Endothelial cell of umbilical vein (primary cell): ENCODE data around the gene COX7A1. TPM values are rescaled to one million over a fixed set of nuclear protein-coding genes. Genes with fewer than 3 reads are reported as not detected.

Source experiments
- BruUV-seq: library from RNA; stranded (reverse); fragments of 400-500 nt; replicated peaks from 2 replicates; lab custom pipeline; 2021; lab: Mats Ljungman, UMichigan
- CTCF ChIA-PET: fragments of 300-600, 350-600 bp; sonication (Branson Sonifier 250); formaldehyde crosslinking; loops from one replicate; lab custom pipeline; 2021; ENCODE audit warnings: antibody characterized with exemption, inconsistent platforms; lab: Charles Lee
- POLR2A ChIA-PET: fragments of 300-600, 350-600 bp; sonication (Branson Sonifier 250); formaldehyde crosslinking; loops from one replicate; lab custom pipeline; 2021; ENCODE audit warnings: antibody characterized with exemption, inconsistent platforms; lab: Charles Lee
- DNase-seq: peaks from one replicate; pipeline ENCODE4 v3.0.0-alpha.2; 2011; ENCODE audit warnings: low read depth, low spot score
- FAIRE-seq: peaks from 2 replicates; lab custom pipeline; 2011; peaks lifted over from hg19 to GRCh38; lab: Jason Lieb, UNC
- H2AFZ ChIP-seq: 2 replicates; pipeline ENCODE4 v1.6.0; 2012; ENCODE audit warnings: low read depth, low read length, control low read depth, inconsistent platforms
- H3K27ac ChIP-seq: 2 replicates; pipeline ENCODE4 v1.5.1; 2011; ENCODE audit warnings: low read depth, mild to moderate bottlenecking, control low read depth, low read length, moderate library complexity; ENCODE audit not compliant: insufficient read depth
- H3K27me3 ChIP-seq, 2 experiments: 2 replicates each; pipeline versions ENCODE4 v1.6.0 to v1.6.1; 2011; ENCODE audit warnings: low read length in 2 of 2, mixed read lengths in 1 of 2; ENCODE audit not compliant: control insufficient read depth in 2 of 2, insufficient read depth in 2 of 2
- H3K36me3 ChIP-seq, 2 experiments: 2 replicates in 1 of 2; 3 replicates in 1 of 2; pipeline ENCODE4 v1.5.1; 2011; ENCODE audit warnings: low read length in 2 of 2, mild to moderate bottlenecking in 1 of 2, moderate library complexity in 1 of 2; ENCODE audit not compliant: control insufficient read depth in 2 of 2, insufficient read depth in 2 of 2; ENCODE audit errors: extremely low read depth in 1 of 2
- H3K4me1 ChIP-seq: 3 replicates; pipeline ENCODE4 v1.5.1; 2011; ENCODE audit warnings: mild to moderate bottlenecking, low read length; ENCODE audit not compliant: control insufficient read depth, insufficient read depth; ENCODE audit errors: extremely low read depth
- H3K4me2 ChIP-seq: 2 replicates; pipeline ENCODE4 v1.6.1; 2011; ENCODE audit warnings: low read length, control low read depth, mixed read lengths; ENCODE audit not compliant: insufficient read depth
- H3K4me3 ChIP-seq, 3 experiments: fragments of 200-600 bp in 1 of 3; sonication (generic), shearing (Covaris generic) in 1 of 3; replicated peaks in 1 of 3; 2 replicates each; pipeline ENCODE4 v1.5.1; 2011 to 2016; ENCODE audit warnings: control low read depth in 3 of 3, low read length in 3 of 3, mild to moderate bottlenecking in 2 of 3, inconsistent platforms in 1 of 3, low read depth in 1 of 3, moderate library complexity in 1 of 3; ENCODE audit not compliant: insufficient read depth in 1 of 3
- H3K79me2 ChIP-seq: 2 replicates; pipeline ENCODE4 v1.6.0; 2012; ENCODE audit warnings: low read length, inconsistent platforms; ENCODE audit not compliant: control insufficient read depth, insufficient read depth
- H3K9ac ChIP-seq: replicated peaks from 2 replicates; pipeline ENCODE3; 2011; ENCODE audit warnings: low read length, control low read depth; ENCODE audit not compliant: insufficient read depth; ENCODE audit errors: extremely low read depth
- H3K9me1 ChIP-seq: replicated peaks from 3 replicates; pipeline ENCODE4 v1.6.0; 2011; ENCODE audit warnings: mild to moderate bottlenecking, low read length; ENCODE audit not compliant: control insufficient read depth, insufficient read depth; ENCODE audit errors: extremely low read depth
- H3K9me3 ChIP-seq: replicated peaks from 2 replicates; pipeline ENCODE4 v1.5.1; 2012; ENCODE audit warnings: low read length, inconsistent platforms; ENCODE audit not compliant: control insufficient read depth, insufficient read depth
- H4K20me1 ChIP-seq: replicated peaks from 2 replicates; pipeline ENCODE3; 2011; ENCODE audit warnings: mild to moderate bottlenecking, low read length; ENCODE audit not compliant: control insufficient read depth, insufficient read depth; ENCODE audit errors: extremely low read depth
- EZH2 ChIP-seq: IDR thresholded peaks from 2 replicates; pipeline ENCODE4 v1.6.1; 2012; ENCODE audit warnings: borderline replicate concordance, low read depth, mild to moderate bottlenecking, moderate library complexity, low read length, inconsistent platforms; ENCODE audit not compliant: severe bottlenecking
- FOS ChIP-seq: IDR thresholded peaks from 2 replicates; pipeline ENCODE4 v1.6.1; 2011; ENCODE audit warnings: mild to moderate bottlenecking, low read length, moderate library complexity, borderline replicate concordance; ENCODE audit not compliant: insufficient read depth
- GATA2 ChIP-seq: IDR thresholded peaks from 2 replicates; pipeline ENCODE4 v1.7.0; 2011; ENCODE audit warnings: low read depth, mild to moderate bottlenecking, moderate library complexity, mixed read lengths, low read length; ENCODE audit not compliant: insufficient read length, insufficient read depth
- JUN ChIP-seq: IDR thresholded peaks from 2 replicates; pipeline ENCODE4 v1.6.1; 2011; ENCODE audit warnings: borderline replicate concordance, low read depth; ENCODE audit not compliant: insufficient read length, insufficient read depth
- MYC ChIP-seq: IDR thresholded peaks from one replicate; pipeline ENCODE4 v1.6.1; 2011; ENCODE audit warnings: mild to moderate bottlenecking, low read depth, low read length
- POLR2A ChIP-seq: IDR thresholded peaks from 2 replicates; pipeline ENCODE4 v1.6.1; 2012; ENCODE audit warnings: low read depth, mild to moderate bottlenecking, control low read depth, low read length
- POLR2AphosphoS5 ChIP-seq: IDR thresholded peaks from 2 replicates; pipeline ENCODE4 v1.6.1; 2012; ENCODE audit warnings: low read depth, mild to moderate bottlenecking, control low read depth, low read length, moderate library complexity; ENCODE audit not compliant: insufficient read depth
- dilution Hi-C: fragments of 300-500 bp; cut with MboI; formaldehyde crosslinking; loops from one replicate; pipeline ENCODE4 v1.15.0; 2019; ENCODE audit warnings: low sequenced_read_pairs; ENCODE audit not compliant: extremely low pct_ligation_motif_present
- intact Hi-C: fragments of 100-400 bp; cut with micrococcal nuclease; formaldehyde crosslinking; loops from one replicate; pipeline ENCODE4 v1.10.0; 2022
- polyA plus RNA-seq, 4 experiments: library from polyadenylated mRNA; depleted of rRNA in 3 of 4; stranded (reverse) in 3 of 4; unstranded in 1 of 4; fragments of >200 nt; gene quantifications; 2 replicates each; pipeline versions ENCODE4 v1.2.1 to v1.2.3, GENCODE V29; 2011 to 2012; ENCODE audit warnings: missing spikeins in 1 of 4
- total RNA-seq: library from RNA; stranded (reverse); gene quantifications from 2 replicates; pipeline ENCODE4 v1.2.3, GENCODE V29; 2021
- TF ChIP-seq, protein P1 (sequence below), 2 donors: IDR thresholded peaks; 1 replicate in 1 of 2; 2 replicates in 1 of 2; pipeline ENCODE4 v1.5.1; 2011; ENCODE audit warnings: low read length in 2 of 2, mild to moderate bottlenecking in 2 of 2, moderate library complexity in 2 of 2, control low read depth in 1 of 2, inconsistent platforms in 1 of 2, low read depth in 1 of 2; ENCODE audit not compliant: insufficient read depth in 1 of 2; ENCODE audit errors: extremely low read depth in 1 of 2
- TF ChIP-seq, protein P2 (sequence below): IDR thresholded peaks from 2 replicates; pipeline ENCODE4 v1.6.1; 2011; ENCODE audit not compliant: insufficient read depth, insufficient read length

COX7A1 gene
- total and polyA plus RNA-seq, 2 donors (not counting 3 experiments of a cell fraction or from before 2014, with no cell fraction given), result 10.6 to 35.2 TPM

- H3K9me3 ChIP-seq, result no peaks in the 10 kb centered on the region
- dilution Hi-C loops (no loop called here), intact Hi-C loops (loop anchor here (1.0 kb wide), 8 partner anchors 12 to 184 kb away; partner anchors contain the start of genes ALKBH6, CAPNS1, THAP8 and WDR62)
- peaks cover 15% of the 10 kb centered on the region for H3K4me1 ChIP-seq
- H4K20me1 ChIP-seq, result no peaks in the 10 kb centered on the region
- peaks cover 15% of the 10 kb centered on the region for H3K79me2 ChIP-seq
- CTCF ChIA-PET, result interaction anchor here (0.7 to 3.6 kb wide), 6 partner anchors 12 to 60 kb away, joined by 4 to 32 read pairs (median 5); no protein-coding TSS in a partner anchor
- no TSS peak for BruUV-seq
- peak within 1 kb of the TSS; percentile 68 for H3K4me2 ChIP-seq
- H3K36me3 ChIP-seq, result peaks cover 0 to 14% of the 10 kb centered on the region in 2 experiments
- TF ChIP-seq EZH2 (no peak), FOS (no peak), GATA2 (no peak), JUN (no peak), POLR2A (peak; percentile 53), MYC (peak; percentile 29), POLR2AphosphoS5 (no peak)
- TF ChIP-seq, protein P1, sequence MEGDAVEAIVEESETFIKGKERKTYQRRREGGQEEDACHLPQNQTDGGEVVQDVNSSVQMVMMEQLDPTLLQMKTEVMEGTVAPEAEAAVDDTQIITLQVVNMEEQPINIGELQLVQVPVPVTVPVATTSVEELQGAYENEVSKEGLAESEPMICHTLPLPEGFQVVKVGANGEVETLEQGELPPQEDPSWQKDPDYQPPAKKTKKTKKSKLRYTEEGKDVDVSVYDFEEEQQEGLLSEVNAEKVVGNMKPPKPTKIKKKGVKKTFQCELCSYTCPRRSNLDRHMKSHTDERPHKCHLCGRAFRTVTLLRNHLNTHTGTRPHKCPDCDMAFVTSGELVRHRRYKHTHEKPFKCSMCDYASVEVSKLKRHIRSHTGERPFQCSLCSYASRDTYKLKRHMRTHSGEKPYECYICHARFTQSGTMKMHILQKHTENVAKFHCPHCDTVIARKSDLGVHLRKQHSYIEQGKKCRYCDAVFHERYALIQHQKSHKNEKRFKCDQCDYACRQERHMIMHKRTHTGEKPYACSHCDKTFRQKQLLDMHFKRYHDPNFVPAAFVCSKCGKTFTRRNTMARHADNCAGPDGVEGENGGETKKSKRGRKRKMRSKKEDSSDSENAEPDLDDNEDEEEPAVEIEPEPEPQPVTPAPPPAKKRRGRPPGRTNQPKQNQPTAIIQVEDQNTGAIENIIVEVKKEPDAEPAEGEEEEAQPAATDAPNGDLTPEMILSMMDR (IDR thresholded peaks at IDR 0.05; ENCODE audit: extremely low read depth in 1 of 2, insufficient read depth in 1 of 2, low read depth in 1 of 2, low read length in 2 of 2), result no peak
- TF ChIP-seq, protein P2, sequence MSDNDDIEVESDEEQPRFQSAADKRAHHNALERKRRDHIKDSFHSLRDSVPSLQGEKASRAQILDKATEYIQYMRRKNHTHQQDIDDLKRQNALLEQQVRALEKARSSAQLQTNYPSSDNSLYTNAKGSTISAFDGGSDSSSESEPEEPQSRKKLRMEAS, result no peak
- H3K27me3 ChIP-seq, result no peaks in the 10 kb centered on the region
- peak within 1 kb of the TSS; percentile 86 for H2AFZ ChIP-seq
- POLR2A ChIA-PET, result interaction anchor here (1.0 kb wide), 2 partner anchors 12 to 54 kb away, joined by 5 to 6 read pairs; no protein-coding TSS in a partner anchor
- peak within 1 kb of the TSS; percentile 71 for H3K9ac ChIP-seq
- H3K27ac ChIP-seq, result peak within 1 kb of the TSS; percentile 68
- FAIRE-seq (peak; percentile 79), DNase-seq (peak; percentile 21)
- H3K9me1 ChIP-seq, result no peaks in the 10 kb centered on the region
- peak within 1 kb of the TSS; percentile 68 to 81 (median 79) for H3K4me3 ChIP-seq
Observed at GRCh38 chr19:36115453-36116343, 36.5 kb downstream of the COX7A1 start, which contains the start of gene TBCB. TSS of gene TBCB (plus strand) at chr19:36115468. CDS start at chr19:36115561, 93 bp downstream.
